Rectal smooth muscle tissue (tissue), 1 donor: ENCODE data around the gene TRAF4.

ENCODE experiments used
- H3K27ac ChIP-seq: one replicate; pipeline ENCODE4 v1.7.0; 2013; ENCODE audit warnings: low read depth, low read length, inconsistent platforms
- H3K27me3 ChIP-seq: one replicate; pipeline ENCODE4 v1.7.0; 2013; ENCODE audit warnings: low read length; ENCODE audit not compliant: control insufficient read depth, insufficient read depth
- H3K36me3 ChIP-seq: one replicate; pipeline ENCODE4 v1.7.0; 2013; ENCODE audit warnings: low read length; ENCODE audit not compliant: control insufficient read depth, insufficient read depth
- H3K4me1 ChIP-seq: one replicate; pipeline ENCODE4 v1.7.0; 2013; ENCODE audit warnings: low read length; ENCODE audit not compliant: control insufficient read depth, insufficient read depth
- H3K4me3 ChIP-seq: one replicate; pipeline ENCODE4 v1.7.0; 2013; ENCODE audit warnings: low read length
- H3K9ac ChIP-seq: one replicate; pipeline ENCODE4 v1.7.0; 2013; ENCODE audit warnings: low read length

TRAF4 gene

DNA sequence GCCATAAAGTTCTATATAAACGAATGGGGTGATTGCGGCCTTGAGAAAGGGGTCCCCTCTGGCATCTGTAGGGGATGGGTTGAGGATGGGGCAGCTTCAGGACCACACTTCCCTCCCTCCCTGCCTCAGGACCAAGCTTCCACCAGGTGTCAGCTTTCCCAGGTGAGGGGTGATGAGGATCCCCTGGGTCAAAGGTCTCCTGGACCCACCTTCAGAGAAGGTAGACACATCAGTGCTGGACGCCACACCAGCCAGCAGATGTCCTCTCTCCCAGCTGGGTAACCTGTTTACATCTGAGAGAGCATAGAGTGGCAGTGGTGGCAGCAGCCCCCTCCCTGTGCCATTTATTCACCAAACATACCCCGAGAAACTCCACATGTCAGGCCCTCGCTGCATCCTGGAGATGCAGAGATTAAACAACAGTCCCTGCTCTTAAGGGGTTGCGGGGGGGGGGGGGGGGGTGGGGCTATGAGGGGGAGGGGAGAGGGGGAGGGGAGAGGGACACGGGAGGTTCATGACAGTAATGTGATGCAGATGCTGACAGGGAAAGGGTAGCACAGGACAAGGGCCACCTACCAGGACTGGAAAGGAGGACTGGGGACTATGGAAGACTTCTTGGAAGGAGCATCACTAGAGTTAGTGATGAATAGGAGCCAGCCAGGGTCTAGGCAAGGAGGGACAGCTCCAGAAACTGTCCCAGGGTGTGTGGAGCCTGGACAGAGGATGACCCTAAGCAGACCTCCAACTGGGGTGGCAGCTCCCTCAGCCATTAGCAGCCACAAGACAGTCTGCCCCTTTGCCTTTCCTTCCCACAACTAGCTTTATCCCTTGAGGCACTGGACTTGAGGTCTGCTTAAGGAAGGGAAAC is 37.1 kb upstream of the TRAF4 start:
- H3K36me3 ChIP-seq, result peaks cover 20% of the 10 kb centered on the region
- H3K9ac ChIP-seq, result no peak overlapping the region
- no peaks in the 10 kb centered on the region for H3K27me3 ChIP-seq
- no peak overlapping the region for H3K4me3 ChIP-seq
- peaks cover 3% of the 10 kb centered on the region for H3K4me1 ChIP-seq
- H3K27ac ChIP-seq, result no peak overlapping the region

DNA sequence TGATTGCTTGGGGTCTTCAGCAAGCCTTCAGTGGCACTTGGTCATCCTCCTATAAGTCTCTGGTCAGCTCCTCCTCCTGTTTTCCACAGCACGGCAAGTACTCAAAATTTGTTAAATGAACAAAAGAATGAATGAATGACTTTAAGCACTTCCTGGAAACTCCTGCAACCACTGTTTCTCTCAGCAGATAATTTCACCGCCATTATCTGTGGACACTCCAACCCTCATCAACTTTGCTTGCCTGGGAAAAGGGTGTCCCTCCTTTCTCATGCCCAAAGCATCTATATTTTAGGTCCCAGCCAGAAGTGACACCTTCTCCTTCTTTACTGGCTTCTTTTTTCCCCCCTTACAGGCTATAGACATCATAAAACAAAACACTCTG is 36.5 kb upstream of the TRAF4 start:
- H3K4me1 ChIP-seq, result peaks cover 5% of the 10 kb centered on the region
- peaks cover 15% of the 10 kb centered on the region for H3K36me3 ChIP-seq
- no peak overlapping the region for H3K9ac ChIP-seq
- H3K27ac ChIP-seq, result no peak overlapping the region
- no peak overlapping the region for H3K4me3 ChIP-seq
- no peaks in the 10 kb centered on the region for H3K27me3 ChIP-seq

DNA sequence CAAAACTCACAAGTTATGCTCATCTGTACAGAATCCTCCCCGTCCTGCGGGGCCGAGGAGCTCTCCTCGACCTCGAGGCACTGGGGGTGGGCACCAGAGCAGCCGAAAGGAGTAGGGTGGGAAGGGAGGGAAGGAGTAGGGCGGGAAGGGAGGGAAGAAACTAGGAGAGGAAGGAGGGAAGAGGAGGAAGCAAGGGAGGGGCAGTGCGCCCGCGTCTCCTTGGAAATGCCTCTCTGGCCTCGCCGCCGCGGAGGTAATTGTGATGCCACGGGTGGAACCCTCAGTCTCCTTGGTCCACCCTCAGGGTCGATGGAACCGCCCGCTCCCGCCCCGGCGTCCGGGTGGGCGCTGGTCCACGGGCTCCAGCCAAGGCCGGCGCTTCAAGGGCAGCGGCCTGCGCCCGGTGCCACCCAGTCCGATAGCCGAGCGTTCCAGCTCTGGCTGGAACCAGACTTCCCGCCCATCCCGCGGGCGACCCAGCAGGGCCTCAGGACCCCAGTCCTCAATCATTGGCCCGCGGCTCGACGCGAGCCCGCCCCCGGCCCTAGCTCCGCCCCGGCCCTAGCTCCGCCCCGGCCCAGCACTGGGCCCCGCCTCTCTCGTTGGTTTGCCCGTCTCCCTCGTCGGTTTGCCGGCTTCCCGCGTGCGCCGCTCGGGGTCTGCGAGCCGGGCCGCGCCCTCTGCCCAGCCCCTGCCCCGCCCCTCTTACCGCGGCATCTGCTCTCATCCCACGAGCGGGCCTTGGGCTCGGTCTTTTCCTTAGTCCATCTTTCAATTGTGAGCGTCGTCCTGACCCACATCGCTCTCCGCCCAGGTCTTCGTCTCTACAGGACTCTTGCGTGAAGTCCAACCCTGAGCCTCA is 32.7 kb upstream of the TRAF4 start:
- Histone ChIP-seq H3K4me3 (peak overlapping the region; percentile 78), H3K4me1 (peaks cover 5% of the 10 kb centered on the region), H3K27ac (peak overlapping the region; percentile 85), H3K27me3 (no peaks in the 10 kb centered on the region), H3K36me3 (peaks cover 9% of the 10 kb centered on the region), H3K9ac (peak overlapping the region; percentile 76)

DNA sequence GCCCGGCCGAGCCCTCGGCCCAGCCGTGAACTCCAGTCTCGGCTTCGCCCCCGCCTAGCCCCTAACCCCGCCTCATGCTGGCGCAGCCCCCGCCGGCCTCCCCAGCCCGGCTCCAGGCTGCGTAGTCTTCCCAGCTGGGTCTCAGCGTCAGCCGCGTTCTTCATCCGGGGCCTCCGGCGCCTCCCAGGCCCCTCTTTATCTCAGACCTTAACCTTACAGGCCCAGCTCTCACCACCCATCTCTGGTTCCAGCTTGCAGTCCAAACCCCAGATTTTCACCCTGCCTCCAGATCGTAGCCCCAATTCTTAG is 32.1 kb upstream of the TRAF4 start, which contains the start of gene PROCA1:
Gene PROCA1 (minus strand): TSS at position 166 of the 309 bp plus-strand sequence. CDS start 228 bp downstream, outside the sequence.
- H3K27me3 ChIP-seq, result no peaks in the 10 kb centered on the region
- H3K27ac ChIP-seq, result peak within 1 kb of the TSS; percentile 85
- H3K4me1 ChIP-seq, result peaks cover 5% of the 10 kb centered on the region
- peak within 1 kb of the TSS; percentile 76 for H3K9ac ChIP-seq
- peaks cover 9% of the 10 kb centered on the region for H3K36me3 ChIP-seq
- H3K4me3 ChIP-seq, result peak within 1 kb of the TSS; percentile 78

DNA sequence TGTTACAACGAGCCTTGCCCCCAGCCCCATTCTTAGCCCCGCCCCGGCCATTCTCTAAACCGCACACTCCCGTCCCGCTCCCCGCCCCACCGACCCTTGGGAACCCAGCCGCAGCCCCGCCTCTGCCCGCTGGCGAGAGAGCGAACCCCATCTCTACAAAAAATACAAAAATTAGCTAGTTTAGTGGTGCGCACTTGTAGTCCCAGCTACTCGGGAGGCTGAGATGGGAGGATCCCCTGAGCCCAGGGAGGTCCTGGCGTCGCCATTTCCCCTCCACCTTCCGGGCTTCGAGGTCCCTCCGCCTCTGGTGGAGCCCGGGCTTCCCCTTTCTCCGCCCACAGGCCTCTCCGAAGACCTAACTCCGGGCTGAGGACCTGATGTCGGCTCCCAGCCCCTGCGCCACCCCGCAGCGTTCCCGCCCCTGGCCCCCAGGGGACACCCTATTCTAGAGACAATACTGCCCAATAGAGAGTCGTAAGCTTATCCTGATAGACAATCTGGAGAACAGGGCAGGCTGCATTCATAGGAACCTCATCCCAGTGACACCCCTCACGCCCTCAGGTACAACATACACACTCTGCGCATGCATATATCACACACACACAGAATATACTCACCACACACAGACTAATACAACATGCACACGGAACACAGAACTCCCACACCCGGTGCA is 31.6 kb upstream of the TRAF4 start:
- peak overlapping the region; percentile 78 for H3K4me3 ChIP-seq
- peaks cover 9% of the 10 kb centered on the region for H3K36me3 ChIP-seq
- H3K27ac ChIP-seq, result peak overlapping the region; percentile 85
- H3K4me1 ChIP-seq, result peaks cover 5% of the 10 kb centered on the region
- H3K9ac ChIP-seq, result peak overlapping the region; percentile 76
- no peaks in the 10 kb centered on the region for H3K27me3 ChIP-seq

DNA sequence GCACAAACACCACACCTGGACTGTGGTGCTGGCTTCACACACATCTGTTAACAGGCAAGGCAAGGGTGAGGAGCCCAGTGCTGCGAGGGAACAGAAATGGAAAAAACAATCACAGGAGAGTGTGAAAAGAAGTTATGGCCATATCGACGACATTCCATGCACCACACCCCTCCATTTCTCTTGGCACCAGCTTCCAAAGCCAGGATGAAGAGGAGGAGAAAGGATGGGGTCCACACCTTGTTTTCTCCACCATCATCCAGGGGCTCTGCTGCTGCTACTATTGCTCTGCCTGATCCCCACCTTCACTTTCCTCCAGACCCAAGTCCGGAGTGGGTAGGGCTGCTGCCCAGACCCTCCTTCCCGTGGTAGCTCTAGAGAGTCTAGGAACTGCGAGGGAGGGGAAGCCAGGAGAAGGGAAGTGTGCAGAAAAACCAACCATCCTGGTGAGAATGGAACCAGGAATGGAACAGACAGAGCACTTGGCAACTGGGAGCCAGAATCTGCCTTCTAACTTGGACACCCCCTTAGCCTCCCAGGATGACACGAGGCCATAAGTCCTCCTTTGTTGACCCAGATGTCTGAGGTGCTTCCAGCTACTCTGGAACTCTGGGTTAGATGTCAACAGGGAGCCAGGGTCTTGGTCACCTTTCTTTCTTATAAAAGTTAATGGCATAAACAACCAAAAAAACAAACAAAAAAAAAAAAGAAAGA is 31.0 kb upstream of the TRAF4 start:
- Histone ChIP-seq H3K36me3 (peaks cover 9% of the 10 kb centered on the region), H3K27ac (no peak overlapping the region), H3K4me1 (peaks cover 5% of the 10 kb centered on the region), H3K4me3 (no peak overlapping the region), H3K27me3 (no peaks in the 10 kb centered on the region), H3K9ac (no peak overlapping the region)

DNA sequence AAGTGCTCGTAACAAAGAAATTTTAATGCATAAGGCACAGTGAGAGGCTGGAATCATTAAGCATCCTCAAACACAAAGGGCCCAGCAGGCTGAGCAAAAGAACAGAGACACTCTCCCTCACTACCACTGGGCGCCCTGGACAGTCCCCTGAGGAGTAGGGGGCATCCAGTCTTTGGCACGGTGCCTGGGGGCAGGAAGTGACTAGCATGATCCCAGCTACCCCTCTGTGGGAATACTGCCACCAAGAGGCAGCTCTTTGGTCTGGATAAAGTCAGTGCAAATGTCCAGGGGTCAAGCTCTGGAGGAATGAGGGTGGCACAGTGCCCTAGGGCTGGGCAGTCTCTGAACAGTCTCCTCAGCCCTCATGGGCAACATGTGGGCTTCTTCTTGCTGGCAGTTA is 29.5 kb upstream of the TRAF4 start:
- Histone ChIP-seq H3K4me3 (no peak overlapping the region), H3K4me1 (peaks cover 14% of the 10 kb centered on the region), H3K36me3 (peaks cover 9% of the 10 kb centered on the region), H3K27me3 (no peaks in the 10 kb centered on the region), H3K27ac (no peak overlapping the region), H3K9ac (no peak overlapping the region)

DNA sequence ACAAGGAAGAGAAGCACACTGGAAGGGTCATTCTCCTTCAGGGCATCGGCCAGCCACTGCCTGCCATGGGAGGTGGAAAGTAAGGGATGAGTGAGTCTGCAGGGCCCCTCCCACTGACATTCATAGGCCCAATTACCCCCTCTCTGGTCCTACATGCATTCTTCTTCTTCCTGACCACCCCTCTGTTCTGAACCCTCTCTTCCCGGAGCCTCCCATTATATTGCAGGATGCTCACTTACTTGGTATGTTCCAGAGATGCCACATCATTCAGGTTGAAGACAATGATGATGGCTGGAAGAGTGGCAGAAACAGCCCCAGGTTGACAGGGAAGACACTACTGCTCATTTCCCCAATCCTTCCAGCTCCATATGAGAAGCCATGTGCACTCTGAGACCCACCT is 28.6 kb upstream of the TRAF4 start:
- Histone ChIP-seq H3K27ac (no peak overlapping the region), H3K4me1 (peaks cover 15% of the 10 kb centered on the region), H3K36me3 (peaks cover 9% of the 10 kb centered on the region), H3K9ac (no peak overlapping the region), H3K27me3 (no peaks in the 10 kb centered on the region), H3K4me3 (no peak overlapping the region)

DNA sequence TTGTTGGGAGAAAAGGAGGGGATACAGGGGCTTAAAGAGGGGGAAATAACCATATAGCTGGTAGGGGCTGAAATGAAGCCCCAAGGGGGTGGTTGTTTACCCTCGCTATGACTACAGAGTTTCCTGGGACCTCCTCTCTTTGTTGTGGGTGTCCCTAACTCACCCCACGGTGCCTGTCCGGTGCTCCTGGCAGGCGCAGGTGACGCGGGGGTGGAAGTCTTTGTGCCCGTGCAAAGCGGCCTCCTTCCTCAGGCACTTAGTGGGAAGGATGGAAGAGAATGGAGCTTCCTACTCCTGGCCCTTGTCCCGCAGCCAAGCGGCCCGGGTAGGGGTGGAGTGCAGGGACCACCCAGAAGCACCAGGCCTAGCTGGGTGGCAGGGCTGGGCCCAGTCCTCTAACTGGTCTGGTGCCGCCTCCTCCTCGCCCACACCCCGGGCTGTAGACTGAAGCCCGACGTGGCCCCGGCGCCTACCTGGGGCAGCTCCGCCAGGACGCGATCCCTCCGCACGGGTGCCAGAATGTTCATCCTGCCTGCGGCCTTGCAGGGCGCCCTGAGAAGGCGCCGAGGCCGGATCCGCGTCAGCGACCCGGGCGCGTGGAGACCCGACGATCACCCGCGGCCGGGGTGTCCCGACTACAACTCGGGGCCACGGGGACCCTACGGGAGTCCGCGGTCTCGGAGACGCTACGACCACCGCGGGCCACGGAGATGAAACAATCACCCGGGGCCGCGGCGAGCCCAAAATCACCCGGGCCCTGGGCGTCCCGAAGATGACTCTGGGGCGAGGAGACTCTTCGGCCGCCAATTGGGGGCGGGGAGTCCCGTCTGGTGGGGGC is 26.9 kb upstream of the TRAF4 start:
- no peaks in the 10 kb centered on the region for H3K27me3 ChIP-seq
- peak overlapping the region; percentile 71 for H3K4me3 ChIP-seq
- peaks cover 25% of the 10 kb centered on the region for H3K4me1 ChIP-seq
- peaks cover 9% of the 10 kb centered on the region for H3K36me3 ChIP-seq
- H3K27ac ChIP-seq, result peak overlapping the region; percentile 90
- peak overlapping the region; percentile 35 for H3K9ac ChIP-seq

DNA sequence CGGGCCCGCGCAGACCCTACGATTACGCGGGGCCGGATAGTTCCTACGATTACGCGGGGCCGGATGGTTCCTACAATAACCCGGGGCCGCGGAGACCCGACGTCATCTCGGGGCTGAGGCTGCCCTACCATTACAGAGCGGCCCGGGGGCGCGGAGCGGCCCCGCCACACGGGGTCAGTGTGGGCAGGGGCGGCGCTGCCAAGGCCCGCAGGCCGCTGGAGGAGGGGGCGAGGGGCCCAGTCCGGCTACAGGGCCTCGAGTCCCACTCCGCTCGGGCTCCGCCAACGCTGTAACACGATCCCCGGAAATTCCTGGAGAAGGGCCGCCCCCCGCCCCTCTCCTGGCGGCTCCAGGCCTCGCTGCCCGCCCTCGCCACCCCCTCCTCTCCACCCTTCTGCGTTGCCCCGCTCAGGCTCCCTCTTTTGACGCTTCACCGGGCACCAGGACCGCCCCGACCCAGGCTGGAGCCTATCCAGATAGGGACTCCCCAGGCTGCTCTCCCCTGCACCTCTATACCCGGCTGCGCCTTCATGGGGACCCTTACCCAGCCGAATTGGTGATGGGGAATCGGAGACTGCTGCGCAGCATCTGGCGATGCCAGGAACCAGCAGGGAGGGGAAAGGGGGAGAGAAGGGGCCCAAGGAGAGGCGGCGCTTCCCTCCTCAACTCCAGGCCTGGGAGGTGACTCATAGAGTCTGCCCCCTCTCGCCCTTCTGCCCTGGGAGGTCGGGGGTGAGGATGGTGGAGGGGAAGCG is 26.1 kb upstream of the TRAF4 start, which contains the start of gene RAB34:
Gene RAB34 (minus strand): TSS at position 291 of the 755 bp plus-strand sequence. CDS start 602 bp downstream, outside the sequence.
- Histone ChIP-seq H3K9ac (peak within 1 kb of the TSS; percentile 47), H3K27me3 (no peaks in the 10 kb centered on the region), H3K36me3 (peaks cover 16% of the 10 kb centered on the region), H3K4me1 (peaks cover 25% of the 10 kb centered on the region), H3K4me3 (peak within 1 kb of the TSS; percentile 71), H3K27ac (peak within 1 kb of the TSS; percentile 90)
